ENCODE data around the gene PLCB1.

DNA sequence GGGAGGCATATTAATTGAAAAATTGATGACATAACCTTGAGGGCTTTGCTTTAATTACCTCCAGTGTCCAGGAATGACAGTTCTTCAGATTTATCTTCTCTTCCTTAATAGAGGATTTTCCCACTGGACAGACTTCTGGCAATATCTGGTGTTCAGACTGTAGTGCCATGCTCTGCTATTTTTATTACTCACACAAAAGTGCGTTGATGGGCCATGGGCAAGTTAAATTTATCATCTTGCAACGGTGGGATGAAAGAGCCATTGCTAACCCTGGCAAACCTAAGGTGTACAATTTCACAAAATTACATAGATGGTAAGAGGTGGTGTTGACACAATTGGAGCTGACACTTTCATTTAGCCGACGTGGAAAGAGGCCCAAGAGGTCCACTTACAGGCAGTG, 683.1 kb downstream of the PLCB1 start:
- TF ChIP-seq POLR2A (IDR thresholded peaks at IDR 0.05; ENCODE audit: extremely low read depth, insufficient read length) (no peak), MYC (IDR thresholded peaks at IDR 0.05; ENCODE audit: low read depth, low read length) (no peak)
- TF ChIP-seq, protein P1, sequence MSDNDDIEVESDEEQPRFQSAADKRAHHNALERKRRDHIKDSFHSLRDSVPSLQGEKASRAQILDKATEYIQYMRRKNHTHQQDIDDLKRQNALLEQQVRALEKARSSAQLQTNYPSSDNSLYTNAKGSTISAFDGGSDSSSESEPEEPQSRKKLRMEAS (IDR thresholded peaks at IDR 0.05; ENCODE audit: low read depth, low read length): no peak
